Measurements from ENCODE around the gene INPP5J. TPM values are rescaled to one million over a fixed set of nuclear protein-coding genes. Genes with fewer than 3 reads are reported as not detected.
"Not testable (repeated sequence)": the region's sequence is repeated elsewhere in the genome, so short reads cannot be mapped to it uniquely, and the experiment has no call there.

Gene INPP5J
- total RNA-seq, 1 experiment from 2014 or later = 3.1 TPM

- Histone ChIP-seq H3K4me1 (ENCODE audit: insufficient read depth, low read length) (peaks cover 4% of the 10 kb centered on the region; the same call in 1 of the 2 replicates), H2AFZ (ENCODE audit: low read length) (peak overlapping the region; percentile 87), H3K36me3 (ENCODE audit: low read depth, low read length) (peaks cover 2% of the 10 kb centered on the region; the same call in 1 of the 2 replicates), H3K9me2 (replicated peaks; ENCODE audit: low read length) (no peaks in the 10 kb centered on the region), H3K9me3 (ENCODE audit: low read length) (no peaks in the 10 kb centered on the region), H3K79me2 (ENCODE audit: low read length) (no peaks in the 10 kb centered on the region), H3K4me3 (ENCODE audit: low read length) (peak overlapping the region; percentile 65), H3K27ac (ENCODE audit: low read length) (no peak overlapping the region), H3K4me2 (ENCODE audit: low read length) (peak overlapping the region; percentile 84), H4K20me1 (ENCODE audit: low read length) (no peaks in the 10 kb centered on the region), H3F3A (ENCODE audit: low read length, unreplicated experiment) (no peaks in the 10 kb centered on the region), H3K27me3 (ENCODE audit: low read length) (no peaks in the 10 kb centered on the region), H3K9ac (ENCODE audit: low read length) (no peak overlapping the region)
- POLR2A ChIA-PET (ENCODE audit: unreplicated experiment) = interaction anchor here (0.9 kb wide), 1 partner anchor 139 kb away, joined by 4 read pairs; the partner anchor contains the start of genes MORC2 and TUG1
- BruUV-seq (replicated peaks) = no TSS peak
- CTCF ChIA-PET = interaction anchor here (0.6 to 1.4 kb wide), 9 partner anchors 8 to 187 kb away, joined by 3 to 16 read pairs (median 4); partner anchors contain the start of gene SMTN
- intact Hi-C loops (cut with micrococcal nuclease) = loop anchor here (1.0 kb wide), 2 partner anchors 41 to 123 kb away; no protein-coding TSS in a partner anchor
- TF ChIP-seq, protein P1, sequence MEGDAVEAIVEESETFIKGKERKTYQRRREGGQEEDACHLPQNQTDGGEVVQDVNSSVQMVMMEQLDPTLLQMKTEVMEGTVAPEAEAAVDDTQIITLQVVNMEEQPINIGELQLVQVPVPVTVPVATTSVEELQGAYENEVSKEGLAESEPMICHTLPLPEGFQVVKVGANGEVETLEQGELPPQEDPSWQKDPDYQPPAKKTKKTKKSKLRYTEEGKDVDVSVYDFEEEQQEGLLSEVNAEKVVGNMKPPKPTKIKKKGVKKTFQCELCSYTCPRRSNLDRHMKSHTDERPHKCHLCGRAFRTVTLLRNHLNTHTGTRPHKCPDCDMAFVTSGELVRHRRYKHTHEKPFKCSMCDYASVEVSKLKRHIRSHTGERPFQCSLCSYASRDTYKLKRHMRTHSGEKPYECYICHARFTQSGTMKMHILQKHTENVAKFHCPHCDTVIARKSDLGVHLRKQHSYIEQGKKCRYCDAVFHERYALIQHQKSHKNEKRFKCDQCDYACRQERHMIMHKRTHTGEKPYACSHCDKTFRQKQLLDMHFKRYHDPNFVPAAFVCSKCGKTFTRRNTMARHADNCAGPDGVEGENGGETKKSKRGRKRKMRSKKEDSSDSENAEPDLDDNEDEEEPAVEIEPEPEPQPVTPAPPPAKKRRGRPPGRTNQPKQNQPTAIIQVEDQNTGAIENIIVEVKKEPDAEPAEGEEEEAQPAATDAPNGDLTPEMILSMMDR (conservative IDR thresholded peaks at IDR 0.05; ENCODE audit: low read depth, low read length) = no peak
- TF ChIP-seq EZH2 (IDR thresholded peaks at IDR 0.05; ENCODE audit: low read length, unreplicated experiment) (no peak), EZH2phosphoT487 (IDR thresholded peaks at IDR 0.05; ENCODE audit: borderline replicate concordance, low read length) (no peak)
- DNase-seq (no peak), ATAC-seq (peak; percentile 1; the same call in 1 of the 2 replicates)
Measured at GRCh38 chr22:31107894-31108218, 14.9 kb upstream of the INPP5J start.

GRCh38 chr22:31112547-31113091 is 10.1 kb upstream of the INPP5J start:
- POLR2A ChIA-PET (ENCODE audit: unreplicated experiment); H3K4me2 ChIP-seq (ENCODE audit: low read length); H3K9me2 ChIP-seq (replicated peaks; ENCODE audit: low read length); H2AFZ ChIP-seq (ENCODE audit: low read length); H3K4me1 ChIP-seq (ENCODE audit: insufficient read depth, low read length); H3K36me3 ChIP-seq (ENCODE audit: low read depth, low read length); H4K20me1 ChIP-seq (ENCODE audit: low read length); H3K27me3 ChIP-seq (ENCODE audit: low read length); DNase-seq; H3K4me3 ChIP-seq (ENCODE audit: low read length); intact Hi-C loops (cut with micrococcal nuclease); BruUV-seq (replicated peaks); H3K79me2 ChIP-seq (ENCODE audit: low read length); H3K27ac ChIP-seq (ENCODE audit: low read length); H3K9ac ChIP-seq (ENCODE audit: low read length); ATAC-seq; CTCF ChIA-PET; H3K9me3 ChIP-seq (ENCODE audit: low read length); H3F3A ChIP-seq (ENCODE audit: low read length, unreplicated experiment): not testable (repeated sequence)

DNA sequence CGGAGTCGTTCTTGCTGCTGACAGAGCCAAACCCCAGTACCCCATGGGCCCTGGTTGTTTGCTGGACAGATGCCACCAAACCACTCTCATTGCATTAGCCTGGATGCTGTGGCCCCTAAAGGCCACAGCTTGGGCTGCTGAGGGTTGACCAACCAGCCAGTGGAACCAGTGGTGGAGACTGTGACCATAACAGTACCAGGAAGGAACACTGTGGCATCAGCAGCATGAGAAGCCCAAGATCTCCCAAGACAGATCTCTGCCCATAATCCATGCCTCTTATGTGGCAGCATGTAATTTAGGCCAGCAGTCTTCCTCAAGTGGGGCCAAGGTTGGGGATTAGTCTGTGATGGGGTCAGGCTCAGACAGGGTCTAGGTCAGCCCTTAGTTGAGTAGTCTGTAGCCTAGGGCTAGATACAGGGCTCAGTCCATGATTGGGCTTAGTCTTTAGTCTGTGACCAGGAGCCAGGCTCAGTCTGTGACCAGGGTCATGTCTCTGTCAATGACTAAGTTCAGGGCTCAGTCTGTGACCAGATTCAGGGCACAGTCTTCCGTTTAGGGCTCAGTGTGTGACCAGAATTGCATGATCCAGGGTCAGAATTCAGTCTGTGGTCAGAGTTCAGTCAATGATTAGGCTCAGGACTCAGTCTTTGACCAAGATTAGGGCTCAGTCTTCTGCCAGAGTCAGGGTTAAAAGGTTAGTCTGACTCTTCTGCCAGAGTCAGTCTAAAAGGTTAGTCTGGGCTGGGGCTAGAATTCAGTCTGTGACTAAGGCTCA is 4.5 kb upstream of the INPP5J start:
- Histone ChIP-seq H3K79me2 (ENCODE audit: low read length) (no peaks in the 10 kb centered on the region), H4K20me1 (ENCODE audit: low read length) (no peaks in the 10 kb centered on the region), H3K9me3 (ENCODE audit: low read length) (no peaks in the 10 kb centered on the region), H3K27me3 (ENCODE audit: low read length) (no peaks in the 10 kb centered on the region), H3K4me1 (ENCODE audit: insufficient read depth, low read length) (0 out of 2 replicates have a peak, but pooled peaks cover 4% of the 10 kb centered on the region), H3K9me2 (replicated peaks; ENCODE audit: low read length) (no peaks in the 10 kb centered on the region), H3K9ac (ENCODE audit: low read length) (no peak overlapping the region), H3K4me3 (ENCODE audit: low read length) (no peak overlapping the region), H3F3A (ENCODE audit: low read length, unreplicated experiment) (no peaks in the 10 kb centered on the region), H3K27ac (ENCODE audit: low read length) (no peak overlapping the region), H3K4me2 (ENCODE audit: low read length) (no peak overlapping the region), H2AFZ (ENCODE audit: low read length) (no peak overlapping the region), H3K36me3 (ENCODE audit: low read depth, low read length) (no peaks in the 10 kb centered on the region)
- ATAC-seq (no peak), DNase-seq (no peak)
- ChIA-PET CTCF (no interaction called here), POLR2A (ENCODE audit: unreplicated experiment) (no interaction called here)
- no peak for TF ChIP-seq EZH2phosphoT487 (IDR thresholded peaks at IDR 0.05; ENCODE audit: borderline replicate concordance, low read length)
- TF ChIP-seq, protein P1 (conservative IDR thresholded peaks at IDR 0.05; ENCODE audit: low read depth, low read length) = no peak
- no peak for TF ChIP-seq EZH2 (IDR thresholded peaks at IDR 0.05; ENCODE audit: low read length, unreplicated experiment)
- BruUV-seq (replicated peaks) = no TSS peak
- intact Hi-C loops (cut with micrococcal nuclease) = no loop called here

All from PC-3 (cell line).